HG03108 (cell line): ENCODE measurements around the gene CALHM2.
"Not testable (repeated sequence)": the region's sequence is repeated elsewhere in the genome, so short reads cannot be mapped to it uniquely, and the experiment has no call there.

Source experiments
- ATAC-seq: cut with Tn5 transposase; IDR thresholded peaks from one replicate; pipeline ENCODE4 v1.9.1; 2021; ENCODE audit warnings: moderate library complexity; ENCODE audit not compliant: unreplicated experiment

The CALHM2 gene, protein sequence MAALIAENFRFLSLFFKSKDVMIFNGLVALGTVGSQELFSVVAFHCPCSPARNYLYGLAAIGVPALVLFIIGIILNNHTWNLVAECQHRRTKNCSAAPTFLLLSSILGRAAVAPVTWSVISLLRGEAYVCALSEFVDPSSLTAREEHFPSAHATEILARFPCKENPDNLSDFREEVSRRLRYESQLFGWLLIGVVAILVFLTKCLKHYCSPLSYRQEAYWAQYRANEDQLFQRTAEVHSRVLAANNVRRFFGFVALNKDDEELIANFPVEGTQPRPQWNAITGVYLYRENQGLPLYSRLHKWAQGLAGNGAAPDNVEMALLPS

DNA sequence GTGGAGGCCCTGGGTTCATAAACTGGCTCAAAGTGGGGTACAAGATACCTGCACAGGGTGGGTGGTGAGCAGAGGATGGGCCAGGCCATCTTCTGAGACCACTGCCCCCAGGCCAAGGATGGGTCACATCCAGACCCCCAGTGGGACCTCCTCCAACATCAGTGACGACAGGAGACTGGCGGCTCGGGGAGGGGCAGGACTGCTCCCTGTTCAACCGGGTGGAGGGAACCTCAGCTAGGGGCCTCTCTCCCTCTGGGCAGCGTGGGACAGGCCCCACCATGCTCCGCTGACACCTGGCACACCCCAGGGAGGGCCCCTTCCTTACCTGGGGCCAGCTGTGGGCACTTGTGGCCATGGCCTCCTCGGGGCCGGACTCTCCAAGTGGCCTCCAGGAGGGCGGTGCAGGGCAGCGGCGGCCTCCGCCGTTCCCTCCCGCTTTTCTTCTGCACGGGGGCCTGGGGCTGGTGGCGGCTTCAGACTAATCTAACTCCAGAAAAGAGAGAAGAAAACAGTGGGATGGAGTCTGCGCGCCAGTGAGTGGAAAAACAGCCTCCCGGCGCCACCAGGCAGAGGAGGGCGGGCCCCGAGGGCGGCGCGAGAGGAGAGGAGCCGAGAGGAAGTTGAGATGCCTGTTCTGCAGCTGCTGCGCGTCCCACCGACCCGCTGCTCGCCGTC, at the start of gene CALHM2:
TSS of gene CALHM2 (minus strand) at position 540 of the 675 bp plus-strand sequence. CDS start 2,429 bp downstream, outside the sequence.
- ATAC-seq, result peak; percentile 58

DNA sequence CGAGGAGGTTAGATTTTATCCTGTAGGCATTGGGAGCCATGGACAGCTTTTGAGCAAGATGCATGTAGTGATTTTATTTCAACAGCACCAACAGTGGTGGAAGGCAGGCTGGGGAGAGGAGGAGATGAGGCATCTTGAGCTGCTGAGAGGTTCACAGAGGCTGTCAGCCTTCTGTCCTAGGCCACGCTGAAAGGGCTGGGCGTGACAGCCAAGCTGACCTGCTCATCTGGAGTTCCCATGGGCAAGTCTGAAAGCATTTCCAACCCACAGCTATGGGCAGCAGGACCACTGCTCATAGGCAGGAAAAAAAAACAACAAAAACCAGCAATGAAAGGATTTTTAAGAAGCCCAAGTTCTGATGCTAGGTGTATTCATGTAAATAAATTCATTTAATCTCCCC, 49.0 kb upstream of the CALHM2 start:
- ATAC-seq, result no peak

DNA sequence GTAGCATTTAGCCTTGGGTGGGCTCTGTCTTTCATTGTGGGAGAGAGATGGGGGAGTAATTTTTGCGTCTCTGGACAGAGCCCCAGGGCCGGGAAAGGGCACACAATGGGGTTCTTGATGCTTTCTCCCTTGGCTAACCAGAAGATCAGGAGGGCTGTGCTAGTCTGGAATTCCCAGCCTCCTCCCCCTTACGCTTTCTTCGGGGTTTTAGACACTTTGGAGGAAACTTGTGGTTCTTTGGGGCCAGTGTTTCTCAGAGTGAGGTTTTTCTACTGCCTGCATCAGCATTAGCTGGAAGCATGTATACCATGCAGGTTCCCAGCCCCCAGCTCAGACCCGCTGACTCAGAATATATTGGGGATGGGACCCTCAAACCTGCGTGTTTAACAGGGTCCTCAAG, 48.3 kb upstream of the CALHM2 start:
- ATAC-seq, result no peak

DNA sequence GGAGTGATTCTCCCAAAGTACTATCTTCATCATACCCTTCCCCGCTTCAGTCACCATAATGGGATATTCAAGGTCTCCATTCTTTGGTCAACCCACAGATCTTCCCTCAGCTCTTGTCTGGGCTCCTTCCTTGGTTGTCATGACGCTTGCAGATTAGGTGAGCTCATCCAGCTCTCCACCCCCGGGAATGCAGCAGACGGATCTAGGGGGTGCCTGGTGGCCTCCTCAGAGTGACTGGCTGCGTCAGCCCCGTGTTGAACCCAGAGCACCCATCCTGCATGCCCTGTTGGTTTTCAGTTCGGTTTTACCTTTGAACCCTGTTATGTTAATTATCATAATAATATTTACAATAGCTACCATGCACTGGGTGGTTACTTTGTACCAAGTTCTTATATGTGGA, 47.7 kb upstream of the CALHM2 start:
- ATAC-seq, result no peak

DNA sequence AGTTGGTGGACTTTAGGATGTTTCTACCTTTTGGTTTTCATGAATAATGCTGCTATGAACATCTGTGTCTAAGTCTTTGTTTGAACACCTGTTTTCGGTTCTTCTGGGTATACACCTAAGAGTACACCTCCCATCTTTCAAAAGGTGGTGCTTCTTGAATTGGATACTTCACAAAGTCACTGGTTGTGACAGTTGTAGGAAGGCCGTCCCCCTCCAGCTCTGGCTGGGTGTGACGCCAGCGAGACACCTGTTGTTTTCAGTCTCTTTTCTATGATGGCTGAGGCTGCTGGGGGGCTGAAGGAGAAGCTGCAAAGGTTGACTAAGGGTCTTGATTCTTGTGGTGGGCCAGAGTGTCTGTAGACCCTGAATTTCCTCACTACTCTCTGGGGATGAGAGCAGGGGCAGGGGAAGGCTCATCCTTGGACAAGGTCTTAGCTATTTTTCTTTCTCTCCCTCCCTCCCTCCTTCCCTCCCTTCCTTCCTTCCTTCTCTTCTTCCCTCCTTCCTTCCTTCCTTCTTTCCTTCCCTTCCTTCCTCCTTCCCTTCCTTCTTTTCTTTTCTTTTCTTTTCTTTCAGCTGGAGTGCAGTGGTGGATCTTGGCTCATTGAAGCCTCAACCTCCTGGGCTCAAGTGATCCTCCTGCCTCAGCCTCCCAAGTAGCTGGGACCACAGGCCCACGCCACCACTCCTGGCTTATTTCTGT, 46.9 kb upstream of the CALHM2 start:
- no peak for ATAC-seq

DNA sequence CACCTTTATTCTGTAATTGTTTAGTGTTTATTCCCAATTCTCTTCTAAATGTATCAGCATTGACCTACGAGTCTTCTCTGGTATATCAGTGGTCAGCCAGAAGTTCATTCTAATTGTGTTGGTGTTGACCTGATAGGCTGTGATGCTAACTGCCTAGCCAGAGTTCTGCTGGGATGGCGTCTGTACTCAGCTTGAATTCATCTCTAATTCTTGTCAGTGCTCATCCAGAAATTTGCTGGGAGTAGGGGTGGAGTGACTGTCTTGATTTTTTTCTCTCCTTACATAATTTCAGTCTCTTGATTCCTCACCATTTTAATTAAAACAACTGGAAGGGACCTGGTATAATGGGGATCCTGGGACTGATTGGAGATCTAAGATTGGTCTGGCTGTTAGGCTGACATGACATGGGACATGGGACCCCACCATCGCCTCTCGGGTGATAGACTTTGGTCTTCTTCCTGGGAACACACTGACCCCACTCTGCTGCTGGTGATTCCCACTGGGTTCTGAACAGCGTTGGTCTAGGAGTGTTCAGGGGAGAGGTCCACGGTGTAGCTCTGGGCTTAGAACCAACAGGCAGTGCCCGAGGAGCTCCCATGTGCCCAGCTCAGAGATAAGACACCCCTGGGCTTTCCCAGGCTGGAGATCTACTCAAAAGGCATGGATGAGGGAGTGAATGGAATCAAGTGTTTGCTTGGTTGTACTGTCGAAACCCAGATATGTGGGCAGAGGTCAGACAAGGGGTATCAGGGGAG, 45.2 kb upstream of the CALHM2 start:
- ATAC-seq, result no peak

DNA sequence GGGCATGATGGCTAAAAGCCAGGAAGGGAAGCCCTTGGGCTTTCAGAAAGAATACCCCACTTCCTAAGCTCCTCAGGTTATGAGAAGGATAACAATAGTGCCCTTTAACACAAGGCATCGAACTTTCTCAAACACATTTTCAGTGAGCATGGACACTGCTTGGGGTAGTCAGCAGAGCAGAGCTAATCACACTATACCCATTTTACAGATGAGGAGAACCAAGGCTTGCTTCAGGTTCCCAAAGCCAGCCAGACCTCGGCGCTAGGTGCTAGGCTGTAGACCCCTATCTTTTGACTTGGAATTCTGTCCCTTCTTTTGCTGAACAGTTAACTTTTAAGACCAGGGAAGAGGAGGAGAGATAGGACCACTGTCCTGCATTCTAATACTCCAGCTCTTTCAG, 43.2 kb upstream of the CALHM2 start:
- no peak for ATAC-seq

DNA sequence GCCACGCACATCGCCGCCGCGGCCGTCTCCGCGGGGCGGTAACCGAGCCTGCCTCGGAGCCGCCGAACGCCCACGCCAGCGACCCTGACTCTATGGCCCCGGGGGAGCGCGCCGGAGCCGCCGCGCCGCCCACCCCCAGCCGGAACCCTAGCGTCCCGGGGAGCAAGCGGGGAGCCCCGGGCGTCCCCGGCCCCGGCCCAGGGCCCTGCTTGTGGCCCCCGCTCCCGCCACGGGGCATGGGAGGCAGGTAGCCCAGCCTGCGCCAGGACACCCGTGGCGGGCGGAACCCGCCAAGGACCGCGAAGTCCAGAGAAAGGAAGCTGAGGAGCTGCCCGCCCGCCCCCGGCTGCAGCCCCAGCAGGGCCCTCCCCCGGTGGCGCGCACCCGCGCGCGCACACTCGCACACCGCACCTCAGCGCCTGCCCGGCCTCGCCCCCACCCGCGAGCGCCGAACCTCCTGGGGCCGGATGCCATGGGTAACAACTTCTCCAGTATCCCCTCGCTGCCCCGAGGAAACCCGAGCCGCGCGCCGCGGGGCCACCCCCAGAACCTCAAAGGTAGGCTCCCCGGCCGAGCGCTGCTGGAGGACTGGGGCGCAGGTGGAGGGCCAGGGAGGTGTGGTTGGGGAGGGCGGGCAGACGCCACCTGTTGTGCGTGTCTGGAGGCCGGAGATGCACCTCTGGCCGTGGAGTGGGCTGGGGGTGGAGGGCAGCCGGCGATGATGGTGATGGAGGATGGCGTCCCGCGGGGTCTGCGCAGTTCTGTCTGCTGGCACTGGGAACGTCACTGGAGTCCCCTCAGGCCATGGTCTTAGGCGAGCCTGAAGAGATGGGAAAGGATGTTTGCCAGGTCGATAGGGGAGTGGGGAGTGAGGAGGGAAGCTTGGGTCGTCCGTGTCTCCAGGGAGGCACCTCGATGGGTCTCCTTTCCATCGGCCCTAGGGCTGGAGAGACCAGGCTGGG, 42.0 kb upstream of the CALHM2 start:
- no peak for ATAC-seq

DNA sequence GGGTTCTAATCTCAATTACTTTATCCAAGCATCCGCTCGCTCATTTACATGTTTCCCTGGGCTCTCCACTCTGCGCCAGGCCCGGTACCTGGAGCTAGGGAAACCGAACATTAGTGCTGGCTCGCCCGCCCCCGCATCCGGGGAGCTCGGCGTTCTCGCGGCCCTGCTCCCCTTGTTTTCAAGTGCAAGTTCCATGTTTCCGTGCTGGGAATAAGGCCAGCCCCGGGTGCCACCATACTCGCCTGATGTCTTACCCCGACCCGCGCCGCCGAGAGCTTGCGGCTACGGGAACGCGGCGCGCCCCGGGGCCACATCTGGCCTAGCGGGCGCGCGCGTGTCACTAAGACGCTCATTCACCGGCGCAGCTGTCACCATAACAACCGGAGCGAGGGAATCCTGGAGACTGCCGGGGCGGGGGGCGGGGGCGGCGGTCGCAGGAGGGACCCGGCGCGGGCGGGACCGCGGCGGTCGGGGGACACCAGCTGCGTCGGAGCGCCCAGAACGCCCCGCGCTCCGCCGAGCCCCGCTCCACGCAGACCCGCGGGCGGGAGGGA, 41.3 kb upstream of the CALHM2 start, which contains the start of gene NEURL1:
TSS of gene NEURL1 (plus strand) at position 344 of the 554 bp plus-strand sequence. CDS start 683 bp downstream, outside the sequence.
- ATAC-seq, result no peak

DNA sequence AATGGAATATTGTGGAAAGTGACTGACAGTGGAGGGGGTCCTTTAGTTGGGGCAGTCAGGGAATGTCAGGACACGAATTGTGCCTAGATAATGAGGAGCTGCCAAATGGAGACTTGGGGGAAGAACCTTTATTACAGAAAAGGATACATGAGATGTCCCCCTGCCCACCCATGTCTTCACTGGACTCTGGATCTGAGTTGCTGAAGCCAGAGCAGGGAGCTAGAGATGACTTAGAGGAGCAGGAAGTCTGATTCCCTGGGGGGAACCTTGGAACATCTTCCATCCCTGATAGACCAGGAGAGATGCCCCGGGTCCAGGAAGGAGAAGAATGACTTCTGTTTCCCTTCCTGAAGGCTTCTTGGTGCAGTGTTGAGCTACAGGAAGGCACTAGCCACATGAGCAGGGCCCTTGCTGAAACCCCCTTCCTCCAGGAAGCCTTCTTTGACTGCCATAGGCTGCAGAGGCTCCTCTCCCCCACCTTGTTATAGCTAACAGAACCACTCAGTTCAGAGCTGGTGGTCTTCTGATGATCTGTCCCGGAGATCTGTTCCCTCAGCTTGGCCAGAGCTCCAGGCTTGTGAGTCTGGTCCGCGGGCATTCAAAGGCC, 40.6 kb upstream of the CALHM2 start:
- no peak for ATAC-seq

DNA sequence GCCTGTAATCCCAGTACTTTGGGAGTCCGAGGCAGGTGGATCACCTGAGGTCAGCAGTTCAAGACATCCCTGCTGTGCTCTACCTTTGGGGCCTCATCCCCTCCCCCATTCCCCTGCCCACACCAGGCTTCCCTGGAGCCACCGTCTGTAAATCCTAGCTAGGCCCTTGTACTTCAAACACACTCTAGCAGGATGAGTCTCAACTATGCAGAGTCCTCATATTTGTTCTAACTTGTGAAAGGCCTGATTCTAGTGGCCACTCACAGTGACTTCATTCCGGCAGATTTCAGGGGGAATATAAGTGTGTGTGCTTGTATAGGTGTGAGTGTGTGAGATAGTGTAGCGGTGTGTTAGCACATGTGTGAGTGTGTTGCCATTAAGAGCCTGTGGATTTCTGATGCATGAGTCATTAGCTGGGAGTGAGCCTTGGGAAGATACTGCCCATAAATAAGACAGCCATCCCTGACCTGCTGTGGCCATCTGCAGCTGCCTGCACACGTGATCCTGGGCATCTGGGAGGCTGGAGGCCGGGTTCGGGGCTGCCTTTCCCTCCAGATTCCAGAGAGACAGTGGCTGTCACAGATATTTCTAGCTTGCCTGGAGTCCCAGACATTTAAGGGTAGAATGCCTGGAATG, 39.7 kb upstream of the CALHM2 start:
- no peak for ATAC-seq

DNA sequence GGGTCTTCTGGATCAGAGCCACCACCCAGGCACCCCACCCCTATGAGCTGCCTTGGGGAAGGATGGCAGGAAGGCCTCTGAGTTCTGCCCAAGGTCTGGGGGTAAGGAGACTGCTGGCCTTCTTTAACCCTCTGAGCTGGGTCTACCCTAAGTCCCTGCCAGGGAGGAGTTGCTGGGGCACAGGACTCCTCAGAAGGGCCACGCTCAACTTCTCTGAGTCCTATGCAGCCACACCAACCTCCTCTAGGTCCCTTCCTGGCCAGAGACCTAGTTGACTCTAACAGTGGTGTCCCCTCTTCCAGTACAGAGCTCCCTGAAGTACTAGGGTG, 38.8 kb upstream of the CALHM2 start:
- ATAC-seq, result no peak

DNA sequence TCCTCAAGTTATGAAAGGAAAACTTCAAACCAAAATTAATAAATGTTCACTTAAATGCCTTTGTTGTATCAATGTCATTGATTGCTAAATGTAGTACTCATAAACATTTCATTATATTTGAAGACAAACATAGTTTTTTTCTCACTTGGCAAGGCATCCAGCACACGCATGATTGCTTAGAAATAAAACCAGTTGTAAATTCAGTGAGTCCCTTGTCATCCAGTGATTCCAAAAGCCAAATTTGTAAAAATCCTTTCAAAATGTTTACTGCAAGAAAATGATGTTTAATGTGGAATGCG, 35.2 kb upstream of the CALHM2 start:
- no peak for ATAC-seq

DNA sequence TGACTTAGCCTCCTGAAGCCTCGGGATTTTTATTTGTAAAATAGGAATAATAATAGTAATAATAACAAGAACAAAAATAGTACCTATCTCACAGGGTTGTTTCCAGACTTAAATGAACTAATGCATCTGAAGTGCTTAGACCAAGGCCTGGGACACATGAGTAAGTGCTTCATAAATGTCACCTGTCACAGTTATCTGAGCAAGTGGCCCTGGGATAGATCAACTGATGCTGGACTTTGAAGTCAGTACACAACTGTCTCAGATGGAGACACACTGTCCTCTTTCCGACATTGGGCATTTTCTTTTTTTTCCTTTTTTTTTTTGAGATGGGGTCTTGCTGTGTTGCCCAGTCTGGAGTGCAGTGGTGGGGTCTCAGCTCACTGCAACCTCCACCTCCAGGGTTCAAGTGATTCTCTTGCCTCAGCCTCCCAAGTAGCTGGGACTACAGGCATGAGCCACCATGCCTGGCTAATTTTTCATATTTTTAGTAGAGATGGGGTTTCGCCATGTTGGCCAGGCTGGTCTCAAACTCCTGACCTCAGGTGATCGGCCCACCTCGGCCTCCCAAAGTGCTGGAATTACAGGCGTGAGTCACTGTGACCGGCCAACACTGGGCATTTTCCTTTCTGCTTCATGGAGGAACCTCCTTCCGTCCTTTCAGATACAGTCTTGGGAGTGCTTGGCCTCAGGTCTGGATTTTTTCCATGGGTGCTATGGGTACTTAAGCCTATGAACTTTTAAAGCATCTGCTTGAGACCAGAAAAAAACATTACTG, 34.7 kb upstream of the CALHM2 start:
- ATAC-seq, result not testable (repeated sequence)

DNA sequence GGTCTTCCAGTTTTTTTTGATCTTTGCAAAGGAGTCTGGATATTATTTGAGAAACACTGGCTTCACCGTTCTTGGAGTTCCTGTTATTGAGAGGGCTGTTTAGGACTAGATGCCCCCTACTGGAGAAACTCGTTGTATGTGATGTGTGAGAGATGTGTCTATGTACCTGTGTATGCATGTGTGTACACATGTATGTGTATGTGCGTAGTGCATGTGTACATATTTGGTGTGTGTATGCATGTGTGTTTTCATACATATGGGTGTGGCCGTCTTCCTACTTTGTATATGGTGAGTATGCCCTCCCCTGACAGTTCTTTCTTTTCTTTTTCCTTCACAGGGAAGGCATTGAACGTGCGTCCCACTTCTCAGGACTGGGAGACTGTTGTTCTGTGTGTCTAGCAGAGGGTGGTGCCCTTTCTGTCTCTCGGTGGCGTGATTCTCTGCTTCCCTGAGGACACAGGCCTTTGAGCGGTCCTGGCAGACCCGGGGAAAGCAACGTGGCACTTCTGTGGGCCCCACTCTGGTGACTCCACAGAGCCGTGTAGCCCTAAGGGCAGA, 29.9 kb upstream of the CALHM2 start:
- ATAC-seq, result peak; percentile 72

DNA sequence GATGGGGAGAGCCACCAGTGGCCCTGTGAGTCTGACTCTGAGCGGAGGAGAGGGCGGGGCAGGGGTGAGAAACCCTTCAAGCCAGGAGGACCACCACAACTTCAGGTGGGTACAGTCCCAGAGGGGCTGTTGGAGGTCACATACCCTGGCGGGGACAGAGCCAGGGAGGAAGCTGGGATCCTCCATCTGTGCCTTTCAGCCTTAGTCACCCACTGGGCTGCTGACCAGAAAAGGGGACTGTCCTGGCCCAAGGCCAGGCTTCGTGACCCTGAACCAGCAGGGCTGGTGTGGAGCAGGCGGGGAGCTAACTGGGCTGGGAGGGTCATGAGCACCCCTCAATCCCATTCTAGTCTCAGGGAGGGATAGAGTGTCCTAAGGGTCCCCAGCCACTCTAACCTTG, 28.4 kb upstream of the CALHM2 start:
- ATAC-seq, result no peak

DNA sequence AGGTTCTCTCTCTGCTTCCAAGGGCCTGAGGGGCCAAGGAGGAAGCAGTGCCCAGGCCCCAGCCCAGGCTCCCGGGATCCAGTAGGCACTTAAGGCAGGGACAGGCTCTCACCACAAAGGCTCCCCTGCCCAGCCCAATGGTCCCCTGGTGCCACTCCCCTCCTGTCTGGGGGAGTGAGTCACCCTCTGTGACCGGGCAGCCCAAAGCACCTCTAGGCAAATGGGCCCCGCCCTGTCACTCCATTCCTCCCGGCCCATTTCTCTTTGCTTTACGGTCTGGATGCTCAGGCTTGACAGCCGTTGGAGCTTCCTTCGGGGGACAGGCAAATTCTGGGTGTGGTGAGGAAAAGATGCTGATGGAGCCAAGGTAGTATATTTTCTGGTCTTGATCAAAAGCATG, 27.0 kb upstream of the CALHM2 start, which contains the start of gene CALHM3:
TSS of gene CALHM3 (minus strand) at position 106 of the 400 bp plus-strand sequence. CDS start 208 bp downstream, outside the sequence.
- no peak for ATAC-seq

DNA sequence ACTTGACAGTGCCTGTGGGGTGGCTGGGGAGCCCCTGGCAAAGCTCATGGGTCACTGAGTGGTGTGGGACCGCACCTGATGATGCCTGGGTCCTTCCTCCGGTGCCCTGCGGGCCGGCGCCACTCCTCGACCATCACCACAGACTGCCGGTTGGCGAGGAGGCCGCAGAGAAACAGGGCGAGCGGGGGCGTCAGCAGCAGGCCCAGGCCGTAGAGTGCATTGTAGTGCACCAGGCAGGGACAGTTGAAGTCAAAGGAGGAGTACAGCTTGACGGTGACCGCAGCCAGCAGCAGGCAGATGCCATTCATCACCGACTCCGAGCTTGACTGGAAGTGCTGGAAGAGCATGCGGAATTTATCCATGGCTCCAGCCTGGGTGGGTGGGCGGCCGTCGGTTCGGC, 26.5 kb upstream of the CALHM2 start:
- no peak for ATAC-seq
